HG02610 (cell line): ENCODE measurements around the gene COL24A1.
A peak's percentile ranks its signal among the peaks of the same experiment; 100 is the strongest.
"Not testable (repeated sequence)": the region's sequence is repeated elsewhere in the genome, so short reads cannot be mapped to it uniquely, and the experiment has no call there.

ENCODE experiments used
- ATAC-seq: cut with Tn5 transposase; IDR thresholded peaks from one replicate; pipeline ENCODE4 v1.9.1; 2021; ENCODE audit warnings: mild to moderate bottlenecking, moderate library complexity; ENCODE audit not compliant: unreplicated experiment

The COL24A1 gene

DNA sequence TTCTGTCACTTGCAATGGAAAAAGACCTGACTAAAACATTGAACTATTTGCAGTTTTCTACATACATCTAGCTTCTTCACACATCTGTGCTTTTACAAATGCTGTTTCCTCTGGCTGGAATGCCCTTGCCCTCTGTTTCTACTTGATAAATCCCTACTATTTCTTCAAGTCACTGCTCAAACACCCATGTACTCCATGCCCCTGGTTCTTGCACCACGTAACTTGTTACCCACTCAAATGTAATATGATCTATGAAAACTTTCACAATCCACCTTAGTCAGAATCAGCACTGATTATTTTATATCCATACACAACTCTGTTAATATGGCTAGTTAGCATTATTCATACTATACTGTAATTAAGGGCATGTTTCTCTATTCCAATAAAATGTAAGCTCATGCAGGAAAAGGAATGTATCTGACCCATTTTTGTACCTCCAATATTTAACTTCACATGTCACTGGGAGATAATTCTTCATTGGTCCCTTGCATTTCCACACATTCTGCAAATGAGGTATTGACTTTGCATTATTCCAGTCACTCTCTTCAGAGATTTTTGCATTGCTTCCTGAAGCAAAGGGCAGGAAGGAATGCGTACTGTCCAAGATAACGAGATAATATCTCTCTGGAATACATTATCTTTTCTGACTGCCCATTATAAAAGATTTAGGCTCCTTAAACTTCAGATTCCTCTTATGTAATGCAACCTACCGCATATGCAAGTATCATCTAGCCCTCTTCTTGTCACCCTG, 158.3 kb downstream of the COL24A1 start:
- ATAC-seq = no peak

DNA sequence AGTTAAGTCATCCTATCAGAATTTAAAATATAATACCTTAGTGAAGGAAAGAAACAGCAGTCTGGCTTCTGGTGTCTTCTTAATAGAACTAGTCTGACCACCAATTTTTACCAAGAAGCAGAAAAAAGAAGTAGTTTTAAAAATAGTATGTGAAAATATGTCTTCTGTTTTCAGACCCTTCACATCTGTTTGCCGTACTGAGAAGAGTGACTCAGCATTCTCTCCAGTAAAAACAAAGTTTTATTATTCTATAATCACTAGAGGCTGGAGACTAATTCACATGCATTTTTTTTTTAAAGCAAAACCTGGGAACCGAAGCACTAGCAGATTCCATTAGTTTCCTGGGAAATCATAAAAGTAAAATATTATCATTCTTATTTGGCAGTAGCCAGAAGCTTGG, 163.8 kb downstream of the COL24A1 start:
- ATAC-seq = peak; percentile 45

DNA sequence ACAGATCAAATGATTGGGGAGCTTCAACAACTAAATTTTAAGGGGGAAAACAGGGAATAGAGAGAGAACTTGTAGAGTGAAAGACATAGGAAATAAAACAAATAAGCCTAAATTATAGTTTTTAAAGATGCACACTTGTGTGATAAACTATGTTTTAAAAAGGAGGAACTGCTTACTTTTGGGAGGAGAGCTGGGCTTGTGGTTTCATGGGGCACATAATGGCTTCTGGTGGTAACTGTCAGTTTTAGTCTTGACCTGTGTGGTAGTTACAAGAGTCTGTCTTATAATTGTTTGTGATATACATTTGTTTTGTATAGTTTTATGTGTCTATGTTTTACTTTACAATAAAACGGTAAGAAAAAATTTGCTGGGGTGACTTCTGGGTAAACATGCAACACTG, 165.3 kb downstream of the COL24A1 start:
- peak; percentile 48 for ATAC-seq

DNA sequence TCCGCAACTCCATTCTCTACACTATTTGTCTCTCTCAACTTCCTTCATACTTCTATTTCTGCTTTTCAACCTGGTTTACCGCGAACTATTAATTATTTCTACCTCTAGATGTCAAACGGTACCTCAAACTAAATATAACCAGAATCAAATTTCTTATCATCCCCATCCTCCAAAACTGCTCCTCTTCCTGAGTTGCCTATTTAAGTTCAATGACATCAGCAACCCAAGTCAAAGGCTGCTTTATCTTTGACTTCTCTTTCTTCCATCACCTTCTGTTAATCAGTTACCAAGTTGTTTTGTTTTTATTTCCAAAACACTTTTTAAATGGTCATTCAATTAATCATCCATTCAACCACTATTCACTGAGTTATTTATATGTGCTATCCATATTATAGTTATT, 171.9 kb downstream of the COL24A1 start:
- ATAC-seq = no peak

DNA sequence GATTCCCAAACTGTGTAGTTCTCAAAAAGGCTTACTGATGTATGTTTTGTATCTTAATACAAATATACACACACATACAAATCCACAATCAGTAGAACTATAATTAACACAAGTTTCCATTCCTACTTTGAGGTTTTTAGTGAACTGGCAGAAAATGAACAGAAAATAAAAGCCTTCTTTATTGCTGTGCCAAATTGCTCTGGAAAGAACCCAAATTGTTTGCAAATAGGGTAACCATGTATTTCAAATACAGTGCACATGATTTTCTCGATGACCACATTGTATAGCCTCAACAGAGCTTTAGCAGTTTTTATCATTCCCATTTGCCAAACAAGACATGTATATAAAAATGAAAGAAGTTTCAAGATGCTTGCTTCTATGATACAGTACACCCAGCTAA, 173.3 kb downstream of the COL24A1 start:
- no peak for ATAC-seq

DNA sequence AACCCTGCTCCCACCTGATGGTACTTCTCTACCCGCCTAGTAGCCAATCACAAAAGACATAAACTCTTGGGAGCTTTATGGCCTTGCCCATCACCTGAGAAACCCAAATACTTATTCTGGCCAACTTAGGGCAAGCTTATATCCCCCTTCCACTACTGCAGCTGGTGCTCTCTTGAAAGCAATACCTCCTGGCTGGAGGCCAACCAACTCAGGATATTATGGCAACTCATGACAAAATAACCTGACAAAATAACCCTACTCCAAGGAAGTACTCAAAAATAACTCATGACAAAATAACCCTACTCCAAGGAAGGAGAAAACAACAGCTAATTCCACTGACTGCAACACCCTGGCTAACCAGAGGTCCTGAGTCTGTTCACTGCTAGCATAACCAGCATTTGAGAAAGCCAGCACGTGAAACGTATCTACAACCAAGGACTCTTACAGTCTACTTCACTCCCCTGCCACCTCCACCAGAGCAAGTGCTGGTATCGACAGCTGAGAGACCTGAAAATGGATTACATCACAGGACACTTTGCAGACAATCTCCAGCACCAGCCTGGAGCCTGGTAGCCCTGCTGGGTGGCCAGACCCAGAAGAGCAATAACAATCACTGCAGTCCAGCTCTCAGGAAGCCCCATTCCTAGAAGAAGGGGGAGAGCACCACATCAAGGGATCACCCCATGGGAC, 179.9 kb downstream of the COL24A1 start:
- ATAC-seq = no peak

DNA sequence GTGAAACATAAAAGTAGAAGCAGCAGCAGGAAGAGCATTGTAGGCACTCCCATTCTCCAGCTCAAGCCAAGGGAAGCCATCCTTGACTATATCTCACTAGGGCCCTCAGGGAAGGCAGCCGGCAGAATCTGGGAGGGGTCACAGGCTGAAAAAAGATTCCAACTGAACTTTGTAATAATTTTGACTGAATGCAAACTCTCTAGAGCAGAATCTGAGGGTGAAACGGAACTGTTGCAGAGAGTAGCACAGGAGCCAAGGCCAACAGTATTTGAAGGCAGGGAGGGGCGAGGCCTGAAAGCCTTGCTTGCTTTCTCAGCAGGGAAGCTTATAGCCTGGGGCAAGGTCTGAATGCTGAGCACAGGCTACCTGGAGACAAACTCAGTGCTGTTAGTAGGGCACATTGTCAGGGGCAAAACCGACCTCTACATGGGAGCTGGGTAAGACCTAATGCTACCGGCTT, 180.6 kb downstream of the COL24A1 start:
- ATAC-seq = no peak

DNA sequence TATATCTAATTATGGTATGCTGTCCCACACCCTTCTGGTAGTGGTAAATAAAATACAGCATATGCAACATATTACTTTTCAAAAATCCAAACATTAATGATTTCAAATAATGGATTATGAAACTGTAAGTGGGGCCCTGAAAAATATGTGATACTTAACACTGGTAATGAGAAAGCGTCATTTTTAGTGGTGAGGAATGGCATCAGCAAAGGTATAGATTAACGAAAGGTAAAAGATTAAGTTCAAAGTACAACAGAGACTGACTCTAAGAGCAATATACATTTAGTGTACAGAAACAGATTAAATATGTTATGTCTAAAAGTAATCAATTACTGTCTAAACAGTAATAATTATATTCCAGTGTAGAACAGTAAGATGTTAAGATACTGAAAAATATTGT, 194.1 kb downstream of the COL24A1 start:
- no peak for ATAC-seq

DNA sequence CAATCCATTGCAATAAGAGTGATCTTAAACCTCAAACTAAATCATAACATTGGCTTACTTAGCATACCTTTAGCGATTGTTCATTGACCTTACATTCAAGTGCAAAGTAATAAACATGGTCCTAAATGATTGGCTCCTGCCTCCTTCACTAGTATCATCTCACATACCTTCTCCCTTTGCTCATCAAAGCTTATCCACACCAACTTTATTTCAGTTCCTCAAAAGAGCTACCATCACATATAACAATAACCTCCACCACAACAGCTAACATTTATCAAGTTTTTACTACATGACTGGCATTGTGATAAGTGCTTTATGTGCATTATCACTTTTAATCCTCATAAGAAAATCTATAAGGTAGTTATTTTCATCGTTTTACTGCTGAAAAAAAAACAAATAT, 198.8 kb downstream of the COL24A1 start:
- ATAC-seq = peak; percentile 55

DNA sequence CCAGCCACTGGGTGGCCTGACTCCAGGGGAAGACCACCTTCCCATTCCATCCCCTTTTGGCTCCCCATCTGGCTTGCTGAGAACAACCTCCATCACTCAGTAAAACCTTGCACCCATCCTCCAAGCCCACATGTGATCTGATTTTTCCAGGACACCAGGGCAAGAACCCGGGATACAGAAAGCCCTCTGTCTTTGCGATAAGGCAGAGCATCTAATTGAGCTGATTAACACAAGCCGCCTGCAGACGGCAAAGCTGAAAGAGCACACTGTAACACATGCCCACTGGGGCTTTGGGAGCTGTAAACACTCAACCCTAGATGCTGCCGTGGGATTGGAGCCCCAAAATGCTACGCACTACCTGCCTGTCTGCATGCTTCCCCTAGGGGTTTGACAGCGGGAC, 201.4 kb downstream of the COL24A1 start:
- ATAC-seq = not testable (repeated sequence)

DNA sequence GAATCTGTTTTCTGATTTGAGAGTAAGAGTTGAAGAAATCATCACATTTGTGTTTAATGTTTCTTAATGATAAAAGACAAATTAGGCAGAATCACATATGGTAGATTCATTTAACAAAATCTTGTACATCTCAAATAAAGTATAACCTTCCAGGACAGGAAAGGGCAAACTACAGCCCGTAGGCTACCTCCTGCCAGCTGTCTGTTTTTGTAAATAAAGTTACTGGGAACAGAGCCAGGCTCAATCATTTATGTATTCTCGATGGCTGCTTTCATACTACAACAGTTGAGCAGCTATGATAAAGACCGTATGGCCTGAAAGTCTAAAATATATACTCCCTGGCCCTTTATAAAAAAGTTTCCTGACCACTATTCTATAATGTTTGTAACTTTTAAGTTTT, 204.1 kb downstream of the COL24A1 start:
- no peak for ATAC-seq

DNA sequence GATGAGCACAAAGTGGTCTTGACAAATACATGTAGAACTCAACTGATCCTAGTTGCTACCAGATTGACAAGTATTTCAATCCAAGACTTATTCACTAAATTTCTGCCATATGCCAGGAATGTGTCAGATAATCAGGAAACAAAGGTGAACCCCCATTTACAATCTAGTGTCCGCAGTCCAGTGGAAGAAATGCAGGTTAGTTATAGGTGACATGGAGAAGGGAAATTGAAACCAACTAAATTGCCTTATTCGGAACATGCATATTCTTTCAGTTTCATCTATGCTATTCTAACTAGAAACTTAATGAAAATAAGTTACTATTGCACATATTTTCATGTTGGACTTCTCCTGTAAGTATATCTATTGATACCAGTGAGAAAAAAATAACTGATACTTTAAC, 209.4 kb downstream of the COL24A1 start:
- ATAC-seq = no peak

DNA sequence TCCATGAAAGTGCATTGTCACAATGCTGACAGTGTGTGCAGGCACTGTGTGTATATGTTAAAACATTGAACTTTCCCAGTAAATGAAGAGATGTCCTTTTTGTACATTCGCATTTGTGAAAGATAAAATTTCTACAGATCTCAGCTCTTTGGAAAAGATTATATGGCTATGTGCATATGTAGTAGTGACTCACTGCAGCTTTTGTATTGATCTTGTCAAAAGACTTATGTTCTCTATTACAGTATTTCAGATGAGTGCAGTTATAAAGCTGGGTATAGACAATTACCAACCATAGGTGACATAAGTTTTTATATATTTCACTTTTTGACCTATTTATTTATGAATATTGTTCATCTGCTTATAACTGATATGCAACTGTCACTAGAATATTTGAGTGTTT, 212.6 kb downstream of the COL24A1 start:
- ATAC-seq = no peak

DNA sequence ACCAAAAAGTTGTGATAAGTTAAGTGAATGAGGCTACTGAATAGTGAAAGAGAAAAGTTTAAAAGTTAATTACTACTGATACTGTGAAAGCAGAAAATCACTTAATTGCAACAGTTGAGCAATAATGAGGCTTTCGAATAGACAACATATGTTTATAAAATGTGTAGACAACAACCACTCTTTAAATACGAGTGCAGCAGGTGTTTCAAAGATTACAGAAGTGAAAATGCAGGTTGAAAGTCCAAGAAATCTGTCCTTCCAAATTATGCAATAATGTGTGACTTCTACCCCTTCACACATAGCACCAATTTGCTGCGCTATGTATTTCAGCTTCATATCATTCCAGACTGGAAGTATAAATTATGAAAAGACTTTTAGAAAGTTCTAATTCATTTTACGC, 213.0 kb downstream of the COL24A1 start:
- no peak for ATAC-seq

DNA sequence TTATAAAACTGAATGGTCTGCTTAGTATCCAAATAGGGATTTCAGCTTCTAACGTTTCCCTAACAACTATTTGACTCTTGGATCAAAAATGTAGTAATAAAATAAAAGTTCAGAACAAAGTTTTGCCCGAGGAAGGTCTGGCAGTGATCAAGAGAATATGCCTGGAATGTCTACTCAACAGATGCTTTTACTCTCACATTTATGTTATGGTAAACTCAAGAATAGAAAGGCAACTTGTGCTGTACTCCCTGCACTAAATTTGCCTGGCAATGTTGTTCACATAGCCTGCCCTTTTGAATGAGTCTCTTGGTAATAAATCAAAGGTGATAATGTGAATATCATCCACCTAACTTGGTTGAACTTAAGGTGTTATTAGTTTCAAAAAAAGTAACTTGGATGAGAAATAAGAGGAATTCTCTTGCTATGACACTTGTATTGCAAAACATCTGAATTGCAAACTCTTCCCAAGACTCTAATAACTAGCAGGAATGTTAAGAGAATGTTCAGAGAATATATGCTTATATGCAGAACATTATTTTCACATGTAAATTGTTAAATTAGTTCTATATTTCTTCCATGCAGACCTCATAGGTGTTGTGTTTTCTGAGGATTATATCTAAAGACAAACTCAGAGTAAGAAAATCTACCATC, 215.8 kb downstream of the COL24A1 start:
- no peak for ATAC-seq

DNA sequence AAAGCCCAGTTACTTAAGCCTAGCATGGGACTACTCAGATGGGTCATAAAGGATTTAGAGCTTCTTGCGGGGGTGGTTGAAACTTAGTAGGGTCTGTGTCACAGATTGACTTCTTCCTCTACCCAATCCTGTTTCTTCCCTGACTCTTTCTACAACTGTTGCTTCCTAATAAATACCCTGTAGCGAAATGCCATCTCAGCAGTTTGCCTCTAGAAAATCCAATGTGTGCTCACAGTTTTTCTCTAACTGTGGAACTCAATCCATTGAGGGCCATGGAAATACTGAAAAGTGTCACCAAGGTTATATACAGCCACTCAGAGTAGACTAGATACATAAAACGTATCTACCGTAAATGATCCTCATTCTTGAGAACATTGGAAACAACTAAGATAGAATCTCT, 217.7 kb downstream of the COL24A1 start:
- ATAC-seq = no peak

DNA sequence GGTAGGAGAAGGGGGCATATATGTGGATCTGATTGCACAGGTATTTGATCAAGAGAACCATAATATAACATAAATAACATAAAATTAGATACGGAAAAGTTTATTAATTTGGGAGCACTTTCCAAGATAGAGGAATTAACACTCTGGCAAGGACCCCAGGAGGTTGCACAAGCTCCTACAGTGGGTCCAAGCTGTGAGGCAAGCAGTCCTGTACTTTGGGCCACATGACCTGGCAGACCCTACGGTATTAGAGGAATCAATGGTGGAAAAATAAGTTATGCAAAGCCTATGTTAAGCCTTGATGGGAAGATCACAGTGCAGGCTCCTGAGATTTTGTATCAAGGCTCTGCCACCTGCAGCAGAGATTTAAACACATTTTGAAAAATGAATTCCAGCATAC, 220.1 kb downstream of the COL24A1 start:
- no peak for ATAC-seq

DNA sequence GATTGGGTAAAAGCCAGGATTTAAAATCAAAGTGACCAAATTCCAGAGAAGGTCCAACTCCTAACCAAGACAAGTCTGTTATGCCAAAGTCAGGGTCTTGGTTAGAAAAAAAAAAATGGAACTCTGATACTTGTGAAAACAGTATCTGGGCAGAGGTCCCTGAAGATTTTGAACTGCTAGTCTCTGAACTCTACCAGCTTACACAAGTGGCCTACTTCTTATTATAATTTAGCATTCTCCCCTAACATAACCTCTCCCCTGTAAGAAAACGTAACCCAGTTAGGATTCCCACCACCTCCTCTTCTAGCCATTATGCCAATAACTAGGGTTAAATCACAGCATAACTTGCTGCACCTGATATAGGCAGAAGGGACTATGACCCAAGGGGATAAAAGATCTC, 220.5 kb downstream of the COL24A1 start:
- ATAC-seq = no peak

DNA sequence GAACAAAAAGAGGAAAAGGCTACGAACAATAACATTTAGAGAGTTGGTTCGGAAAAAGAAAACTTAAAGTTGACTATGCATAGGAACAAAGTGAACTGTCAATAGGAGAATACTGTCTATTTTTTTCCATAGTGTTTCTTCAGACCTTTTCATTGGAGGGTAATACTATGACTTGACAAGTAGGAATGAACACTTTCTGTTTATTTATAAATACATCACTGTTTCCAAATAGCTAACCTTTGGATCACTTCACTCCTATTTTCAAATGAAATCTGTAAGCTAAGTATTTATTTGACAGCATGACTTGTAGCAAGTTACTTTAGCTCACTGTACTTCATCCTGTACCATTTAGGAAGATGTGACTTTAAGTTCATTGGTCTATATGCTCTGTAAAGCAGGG, 221.3 kb downstream of the COL24A1 start:
- ATAC-seq = no peak

DNA sequence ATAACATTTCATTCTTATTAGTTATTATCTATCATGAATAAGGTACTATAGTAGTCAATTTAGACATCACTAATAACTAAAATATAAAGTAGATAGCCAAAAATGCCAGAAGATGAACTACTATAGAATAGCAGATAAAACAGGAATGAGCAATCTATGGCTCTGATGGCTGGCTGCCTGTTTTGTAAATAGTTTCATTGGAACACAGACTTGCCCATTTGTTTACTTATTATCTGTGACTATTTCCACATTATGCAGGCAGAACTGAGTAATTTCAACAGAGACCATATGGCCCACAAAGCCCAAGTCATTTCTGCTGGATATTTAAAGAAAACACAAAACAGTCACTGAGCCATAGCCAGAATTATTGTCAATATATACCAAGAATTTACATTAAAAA, 222.1 kb downstream of the COL24A1 start:
- ATAC-seq = no peak

DNA sequence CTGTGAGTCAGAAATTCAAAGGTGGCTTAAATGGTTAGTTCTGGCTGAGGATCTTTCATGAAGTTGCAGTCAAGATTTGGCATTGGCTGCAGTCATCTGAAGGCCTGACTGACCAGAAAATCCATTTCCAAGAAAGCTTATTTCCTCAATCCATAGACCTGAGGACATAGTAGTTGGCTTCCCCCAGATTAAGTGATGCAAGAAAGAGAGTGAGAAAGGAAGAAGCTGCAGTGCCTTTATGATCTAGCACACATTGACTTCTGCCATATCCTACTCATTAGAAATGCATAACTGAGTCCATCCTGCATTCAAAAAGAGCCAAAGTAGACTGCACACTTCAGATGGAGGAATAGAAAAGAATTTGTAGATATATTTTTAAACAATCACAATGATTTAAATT, 222.6 kb downstream of the COL24A1 start:
- no peak for ATAC-seq

DNA sequence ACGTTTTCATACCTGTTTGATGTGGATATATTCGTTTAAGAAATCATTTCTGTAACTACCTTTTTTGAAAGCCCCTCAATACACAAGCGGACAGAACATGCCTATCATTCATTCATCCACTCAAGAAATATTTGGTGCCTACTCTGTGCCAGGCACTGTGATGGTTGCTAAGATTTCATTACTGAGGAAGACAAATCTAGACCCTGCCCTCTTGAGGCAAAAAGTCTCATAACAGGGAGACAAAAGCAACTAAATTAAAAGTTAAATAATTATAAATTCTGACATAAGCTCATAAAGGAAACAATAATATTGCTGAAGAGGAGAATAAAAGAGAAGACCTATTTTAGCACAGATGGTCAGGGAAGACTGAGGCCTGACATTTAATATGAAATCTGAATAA, 244.8 kb downstream of the COL24A1 start:
- ATAC-seq = no peak
